Astrocyte of the cerebellum (primary cell): Measurements from ENCODE around the gene TRAPPC2B.

ENCODE experiments used
- DNase-seq: peaks from one replicate; pipeline ENCODE4 v3.0.0-alpha.2; 2011; ENCODE audit warnings: low read depth
- H3K4me3 ChIP-seq: 2 replicates; pipeline ENCODE4 v1.5.1; 2011; ENCODE audit warnings: mild to moderate bottlenecking, low read depth, low read length, moderate library complexity
- CTCF ChIP-seq: IDR thresholded peaks from 2 replicates; pipeline ENCODE4 v1.5.1; 2012; ENCODE audit warnings: low read length, low read depth, moderate library complexity, mild to moderate bottlenecking; ENCODE audit errors: missing control alignments
- in situ Hi-C: cut with HindIII; loops from 2 replicates; pipeline ENCODE4 v1.10.0; 2017; ENCODE audit warnings: low sequenced_read_pairs

TRAPPC2B gene

DNA sequence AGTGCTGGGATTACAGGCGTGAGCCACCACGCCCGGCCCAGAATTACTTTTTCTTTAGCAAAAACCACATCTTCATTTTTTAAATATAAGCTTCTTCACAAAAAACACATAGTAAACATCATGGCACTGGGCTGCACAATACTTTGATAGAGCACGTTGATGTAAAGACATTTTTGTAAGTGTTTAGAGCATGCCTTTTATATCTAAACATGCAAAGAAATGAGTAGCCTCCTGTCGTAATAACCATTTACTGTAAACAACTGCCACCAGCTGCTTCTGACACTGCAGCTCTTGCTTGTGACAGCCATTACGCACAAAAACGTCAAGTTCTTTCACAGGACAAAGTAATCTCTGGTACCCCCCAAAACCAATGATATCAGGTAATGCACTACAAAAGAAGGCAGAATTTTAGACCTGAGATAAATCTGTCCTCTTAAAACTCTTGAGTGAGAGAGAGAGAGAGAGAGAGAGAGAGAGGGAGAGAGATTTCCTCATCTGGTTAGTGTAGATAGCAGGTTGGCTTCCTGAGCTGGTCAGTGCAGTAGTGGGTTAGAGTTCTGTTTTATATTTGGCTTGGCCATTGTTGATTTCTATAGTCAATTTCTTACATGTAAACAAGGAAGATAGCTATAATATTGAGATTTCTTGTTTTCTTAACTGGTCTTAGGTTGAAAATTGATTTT, 19.6 kb downstream of the TRAPPC2B start:
- no peak for TF ChIP-seq CTCF
- no peak for DNase-seq
- H3K4me3 ChIP-seq = no peak overlapping the region
- in situ Hi-C loops = loop anchor here (5.0 to 10.0 kb wide), 2 partner anchors 34 to 128 kb away; no protein-coding TSS in a partner anchor

DNA sequence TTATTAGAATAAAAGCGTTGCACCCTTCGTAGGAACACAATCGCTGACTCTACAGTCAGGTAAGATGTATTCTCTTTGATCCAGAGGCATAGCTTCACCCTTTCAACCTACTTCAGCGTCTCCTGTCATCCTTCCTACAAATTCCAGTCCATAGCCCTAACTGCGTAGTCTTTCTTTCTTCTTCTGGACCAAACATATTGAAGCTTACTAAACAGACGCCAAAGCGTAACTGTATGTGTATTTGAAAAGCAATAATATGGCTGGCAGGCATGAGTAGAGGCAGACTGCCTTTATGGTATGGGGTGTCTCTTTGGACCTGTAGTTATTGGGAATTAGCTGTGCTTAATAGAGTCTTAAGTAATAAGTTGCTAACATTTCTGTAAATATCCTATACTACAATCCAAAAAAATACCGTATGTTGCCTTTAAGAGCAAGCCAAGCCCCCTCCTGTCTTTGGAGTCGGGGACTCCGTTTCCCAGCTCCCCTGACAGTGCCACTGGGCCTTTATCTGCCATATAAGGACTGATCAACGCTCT, 25.9 kb downstream of the TRAPPC2B start:
- no peak for TF ChIP-seq CTCF
- peak overlapping the region; percentile 89 for H3K4me3 ChIP-seq
- in situ Hi-C loops = loop anchor here (10.0 kb wide), 1 partner anchor 134 kb away; no protein-coding TSS in a partner anchor
- no peak for DNase-seq

DNA sequence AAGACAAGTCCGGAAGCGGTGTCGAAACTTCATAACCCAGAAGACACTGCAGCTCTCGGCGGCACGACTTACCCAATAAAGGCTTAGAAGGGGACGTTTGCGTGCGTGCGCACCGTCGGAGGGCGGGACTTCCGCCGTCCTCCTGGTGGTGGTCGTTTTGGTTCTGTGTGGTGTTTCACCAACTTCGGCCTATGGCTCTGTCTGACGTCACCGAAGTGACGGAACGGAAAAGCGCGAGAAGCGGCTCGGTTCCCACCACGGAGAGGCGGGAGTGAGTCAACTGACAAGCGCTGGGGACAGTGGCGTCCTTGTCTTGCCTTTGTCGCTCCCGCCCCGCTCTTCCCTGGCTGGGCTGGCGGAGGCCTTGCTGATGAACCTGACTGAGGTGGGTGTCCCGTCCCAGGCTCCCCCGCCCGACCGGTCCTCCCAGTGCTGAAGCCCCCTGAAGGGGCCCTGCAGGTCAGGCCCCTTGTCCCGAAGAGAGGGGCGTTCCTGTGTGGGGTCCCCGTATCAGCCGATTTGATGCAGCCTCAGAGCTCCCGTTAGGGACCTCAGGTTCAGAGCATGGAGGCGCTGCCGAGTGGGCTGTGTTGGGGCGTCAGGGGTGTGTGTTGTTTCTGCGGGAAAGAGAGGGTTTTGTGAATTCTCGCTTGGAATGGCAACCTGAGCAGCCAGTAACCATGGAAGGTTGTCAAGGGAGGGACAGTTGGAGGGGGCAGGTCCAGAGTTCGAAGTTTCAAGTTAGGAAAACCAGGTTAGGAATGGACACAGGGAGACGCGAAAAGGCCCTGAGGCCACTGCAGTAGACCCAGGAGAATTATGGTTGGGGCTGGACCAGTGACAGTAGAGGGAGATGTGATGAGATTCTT, 26.6 kb downstream of the TRAPPC2B start, which contains the start of gene ZNF548:
TSS of gene ZNF548 (plus strand) at position 125 of the 869 bp plus-strand sequence. CDS start at position 371, 246 bp downstream.
- DNase-seq = peak; percentile 98
- peak within 1 kb of the TSS; percentile 89 for H3K4me3 ChIP-seq
- TF ChIP-seq CTCF = no peak
- in situ Hi-C loops = loop anchor here (10.0 kb wide), 1 partner anchor 135 kb away; no protein-coding TSS in a partner anchor

DNA sequence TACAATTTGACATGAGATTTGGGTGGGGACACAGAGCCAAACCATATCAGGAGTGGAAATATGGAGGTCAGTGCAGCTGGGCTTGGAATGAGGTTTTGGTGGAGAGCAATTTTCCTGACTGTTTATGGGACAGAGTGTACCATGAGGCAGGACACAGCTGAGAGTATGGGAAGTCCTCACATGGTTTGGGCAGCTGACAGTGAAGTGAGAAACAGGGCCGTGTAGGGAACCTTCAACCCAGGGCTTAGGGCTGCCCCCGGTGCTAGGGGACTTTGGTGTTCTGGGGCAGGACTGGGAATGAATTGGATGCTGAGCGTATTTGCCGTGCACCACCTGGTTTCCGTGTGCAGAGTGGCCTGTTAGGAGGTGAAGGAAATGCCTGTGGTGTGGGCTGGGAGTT, 32.4 kb downstream of the TRAPPC2B start:
- in situ Hi-C loops = no loop called here
- TF ChIP-seq CTCF = no peak
- no peak overlapping the region for H3K4me3 ChIP-seq
- DNase-seq = no peak

DNA sequence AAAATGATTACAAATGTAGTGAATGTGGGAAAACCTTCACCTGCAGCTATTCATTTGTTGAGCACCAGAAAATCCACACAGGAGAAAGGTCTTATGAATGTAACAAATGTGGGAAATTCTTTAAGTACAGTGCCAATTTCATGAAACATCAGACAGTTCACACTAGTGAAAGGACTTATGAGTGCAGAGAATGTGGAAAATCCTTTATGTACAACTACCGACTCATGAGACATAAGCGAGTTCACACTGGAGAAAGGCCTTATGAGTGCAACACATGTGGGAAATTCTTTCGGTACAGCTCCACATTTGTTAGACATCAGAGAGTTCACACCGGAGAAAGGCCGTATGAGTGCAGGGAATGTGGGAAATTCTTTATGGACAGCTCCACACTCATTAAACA, 35.5 kb downstream of the TRAPPC2B start:
- in situ Hi-C loops = no loop called here
- TF ChIP-seq CTCF = no peak
- no peak overlapping the region for H3K4me3 ChIP-seq
- no peak for DNase-seq
